HepG2 (cell line): Measurements from ENCODE around the gene MEPCE. TPM values are rescaled to one million over a fixed set of nuclear protein-coding genes. Genes with fewer than 3 reads are reported as not detected.

Experiments
- ATF1 ChIP-seq: IDR thresholded peaks from 2 replicates; pipeline ENCODE4 v1.6.1; 2016; ENCODE audit warnings: mild to moderate bottlenecking, control low read depth
- BATF2 ChIP-seq: sonication (generic); formaldehyde crosslinking; IDR thresholded peaks from 2 replicates; pipeline ENCODE4 v1.8.0; 2022; ENCODE audit warnings: mild to moderate bottlenecking, missing genetic modification reagents, moderate library complexity
- HINFP ChIP-seq: sonication (generic); formaldehyde crosslinking; IDR thresholded peaks from 2 replicates; pipeline ENCODE4 v1.4.0; 2020; ENCODE audit warnings: low read depth, mild to moderate bottlenecking, missing genetic modification reagents
- MIER2 ChIP-seq: IDR thresholded peaks from 2 replicates; pipeline ENCODE4 v1.6.1; 2016; ENCODE audit warnings: missing biosample characterization, missing genetic modification reagents
- MIXL1 ChIP-seq: IDR thresholded peaks from 2 replicates; pipeline ENCODE4 v1.6.1; 2016
- NPAS2 ChIP-seq: sonication (generic); formaldehyde crosslinking; IDR thresholded peaks from 2 replicates; pipeline ENCODE4 v1.8.0; 2022; ENCODE audit warnings: mild to moderate bottlenecking, missing genetic modification reagents, borderline replicate concordance
- REPIN1 ChIP-seq: sonication (generic); formaldehyde crosslinking; IDR thresholded peaks from 2 replicates; pipeline ENCODE4 v1.8.0; 2022; ENCODE audit warnings: missing genetic modification reagents, low read depth, mild to moderate bottlenecking, borderline replicate concordance
- SIX4 ChIP-seq: sonication (generic); formaldehyde crosslinking; IDR thresholded peaks from 2 replicates; pipeline ENCODE4 v1.4.0; 2020; ENCODE audit warnings: missing genetic modification reagents
- SKIL ChIP-seq: sonication (generic); formaldehyde crosslinking; IDR thresholded peaks from 2 replicates; pipeline ENCODE4 v1.8.0; 2022; ENCODE audit warnings: missing genetic modification reagents, mild to moderate bottlenecking, moderate library complexity, borderline replicate concordance
- TARDBP ChIP-seq: sonication (generic); formaldehyde crosslinking; IDR thresholded peaks from 2 replicates; pipeline ENCODE4 v1.8.0; 2022; ENCODE audit warnings: mild to moderate bottlenecking, missing genetic modification reagents
- TFDP1 ChIP-seq: IDR thresholded peaks from 2 replicates; pipeline ENCODE4 v1.6.1; 2016; ENCODE audit warnings: missing compliant biosample characterization, missing genetic modification reagents, borderline replicate concordance
- THAP7 ChIP-seq: sonication (generic); formaldehyde crosslinking; IDR thresholded peaks from 2 replicates; pipeline ENCODE4 v1.8.1; 2023; ENCODE audit warnings: mild to moderate bottlenecking, missing genetic modification reagents
- U2AF1 ChIP-seq: fragments of 200-400 bp; formaldehyde crosslinking; optimal IDR thresholded peaks from 2 replicates; pipeline ENCODE3; 2017; ENCODE audit warnings: mild to moderate bottlenecking, low read depth, low read length
- ZNF138 ChIP-seq: sonication (generic); formaldehyde crosslinking; IDR thresholded peaks from 2 replicates; pipeline ENCODE4 v1.5.0; 2020; ENCODE audit warnings: mild to moderate bottlenecking, low read depth, missing genetic modification reagents
- ZNF737 ChIP-seq: sonication (generic); formaldehyde crosslinking; IDR thresholded peaks from 2 replicates; pipeline ENCODE4 v1.5.0; 2020; ENCODE audit warnings: missing genetic modification reagents, mild to moderate bottlenecking, borderline replicate concordance
- ZNF780A ChIP-seq: sonication (generic); formaldehyde crosslinking; IDR thresholded peaks from 2 replicates; pipeline ENCODE4 v1.8.0; 2022; ENCODE audit warnings: mild to moderate bottlenecking, missing genetic modification reagents, moderate library complexity
- ZNF784 ChIP-seq: sonication (generic); formaldehyde crosslinking; IDR thresholded peaks from 2 replicates; pipeline ENCODE4 v1.5.1; 2020; ENCODE audit warnings: missing genetic modification reagents, mild to moderate bottlenecking, borderline replicate concordance
- ZNF800 ChIP-seq: sonication (generic); formaldehyde crosslinking; IDR thresholded peaks from 2 replicates; pipeline ENCODE4 v1.4.0; 2020; ENCODE audit warnings: missing genetic modification reagents
- ZSCAN29 ChIP-seq: sonication (generic); formaldehyde crosslinking; conservative IDR thresholded peaks from 2 replicates; pipeline ENCODE4 v1.4.0; 2020; ENCODE audit warnings: mild to moderate bottlenecking, missing genetic modification reagents
- polyA plus RNA-seq, 8 experiments: library from polyadenylated mRNA; depleted of rRNA in 3 of 8; stranded (reverse) in 7 of 8; unstranded in 1 of 8; fragments of >200 nt; fragmentation: Illumina TruSeq in 4 of 8; extraction: Trizol in 4 of 8; gene quantifications; 2 replicates each; pipeline versions ENCODE4 v1.2.1 to v1.2.3, GENCODE V29; 2011 to 2016; ENCODE audit warnings: low read depth in 4 of 8, missing spikeins in 1 of 8, mixed read lengths in 1 of 8; ENCODE audit not compliant: insufficient read depth in 1 of 8
- total RNA-seq, 5 experiments: library from RNA; depleted of rRNA; stranded (reverse); fragments of >200 nt; fragmentation: Illumina TruSeq; extraction: Trizol; gene quantifications; 2 replicates each; pipeline ENCODE4 v1.2.3, GENCODE V29; 2016; ENCODE audit warnings: low read depth in 1 of 5

MEPCE gene
- total and polyA plus RNA-seq, 2 of the 13 experiments (the other 11 are each of a cell fraction or from before 2014, with no cell fraction given): 12.3 to 26.0 TPM

GRCh38 chr7:100428199-100428966 lies 1.2 kb upstream of the MEPCE start, which contains the start of gene ZCWPW1 (continued):
- TF ChIP-seq ATF1 (CRISPR knock-in tag) (peak; percentile 79), MIXL1 (0 out of 2 replicates have a peak, but pooled peaks have one; percentile 34), MIER2 (CRISPR knock-in tag) (no peak; the same call in 1 of the 2 replicates), ZNF784 (CRISPR knock-in tag) (no peak), SIX4 (CRISPR knock-in tag) (0 out of 2 replicates have a peak, but pooled peaks have one; percentile 35), TFDP1 (CRISPR knock-in tag) (peak; percentile 99), HINFP (CRISPR knock-in tag) (peak; percentile 76), ZNF737 (CRISPR knock-in tag) (0 out of 2 replicates have a peak, but pooled peaks have one; percentile 53), BATF2 (CRISPR knock-in tag) (peak; percentile 79; the same call in 1 of the 2 replicates), THAP7 (CRISPR knock-in tag) (peak; percentile 67), ZNF780A (no peak), TARDBP (peak; percentile 16; the same call in 1 of the 2 replicates), SKIL (peak; percentile 40; the same call in 1 of the 2 replicates), NPAS2 (no peak), REPIN1 (CRISPR knock-in tag) (peak; percentile 74), ZNF800 (no peak), U2AF1 (no peak), ZNF138 (CRISPR knock-in tag) (peak; percentile 93), ZSCAN29 (peak; percentile 97)
